HUDEP-2 (cell line): ENCODE results near the gene SEMA7A.

ENCODE experiments used
- DNase-seq, 76 experiments: peaks; one replicate each; lab custom pipeline; 2025; ENCODE audit not compliant: unreplicated experiment in 76 of 76; lab: John Stamatoyannopoulos, UW

The SEMA7A gene

DNA sequence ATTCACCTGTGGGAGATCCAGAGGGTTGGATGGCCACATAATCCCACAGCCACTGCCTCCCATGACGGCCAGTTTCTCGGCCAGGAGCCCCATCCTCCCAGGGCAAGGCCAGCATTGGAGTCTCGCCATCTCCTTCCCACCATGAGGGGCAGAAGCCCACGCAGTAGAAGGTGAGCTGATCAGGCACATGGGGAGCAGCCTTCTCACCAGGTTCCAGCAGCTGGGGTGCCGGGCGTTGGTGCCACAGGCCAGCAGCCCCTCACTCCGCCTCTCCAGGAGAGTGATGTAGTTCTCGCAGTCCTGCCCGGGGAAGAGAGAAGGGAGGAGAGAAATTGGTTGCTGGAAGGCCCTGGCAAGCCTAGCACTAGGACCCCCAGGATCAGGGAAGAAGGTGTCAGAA, 16.1 kb downstream of the SEMA7A start:
- DNase-seq, result no peak

GRCh38 chr15:74417225-74417624, 16.5 kb downstream of the SEMA7A start:
- DNase-seq, result no peak

- DNase-seq, result no peak
Observed at GRCh38 chr15:74415966-74416916, 17.5 kb downstream of the SEMA7A start.

DNA sequence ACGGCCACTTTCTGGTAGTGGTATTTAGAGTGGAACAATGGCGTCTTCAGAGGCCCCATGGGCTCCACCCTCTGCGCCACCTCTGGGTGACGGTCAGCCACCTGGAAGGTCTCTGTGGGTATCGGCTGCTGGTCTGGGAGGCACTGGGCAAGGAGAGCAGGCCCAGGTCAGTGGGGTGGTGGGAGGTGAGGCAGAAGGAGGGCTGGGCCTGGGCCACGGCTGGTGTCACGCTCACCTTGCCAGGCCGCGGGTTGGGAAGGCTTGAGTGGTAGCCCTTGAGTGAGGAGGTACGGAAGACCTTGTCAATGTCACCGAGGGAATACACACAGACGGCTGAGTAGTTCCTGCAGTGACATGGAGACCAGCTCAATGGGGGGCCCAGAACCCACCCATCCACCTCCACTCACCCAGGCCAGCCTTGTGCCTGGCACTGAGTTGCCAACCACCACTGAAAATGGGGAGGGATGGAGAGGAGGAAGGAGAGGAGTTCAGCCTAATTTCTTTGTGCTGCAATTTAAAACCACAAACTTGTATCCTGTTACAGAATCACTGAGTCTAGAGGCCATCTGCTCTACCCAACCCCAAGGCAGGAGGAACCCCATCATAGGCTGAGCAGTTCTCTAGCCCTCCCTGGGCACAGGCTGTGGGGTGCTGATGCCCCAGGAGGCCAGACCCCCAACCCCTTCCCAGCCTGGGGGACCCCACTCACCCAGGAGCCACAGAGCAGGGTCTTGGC, 19.0 kb downstream of the SEMA7A start:
- no peak for DNase-seq

- DNase-seq, result no peak
Observed at GRCh38 chr15:74414081-74414580, 19.6 kb downstream of the SEMA7A start.

GRCh38 chr15:74413350-74414080, 20.2 kb downstream of the SEMA7A start:
- DNase-seq, result no peak

DNA sequence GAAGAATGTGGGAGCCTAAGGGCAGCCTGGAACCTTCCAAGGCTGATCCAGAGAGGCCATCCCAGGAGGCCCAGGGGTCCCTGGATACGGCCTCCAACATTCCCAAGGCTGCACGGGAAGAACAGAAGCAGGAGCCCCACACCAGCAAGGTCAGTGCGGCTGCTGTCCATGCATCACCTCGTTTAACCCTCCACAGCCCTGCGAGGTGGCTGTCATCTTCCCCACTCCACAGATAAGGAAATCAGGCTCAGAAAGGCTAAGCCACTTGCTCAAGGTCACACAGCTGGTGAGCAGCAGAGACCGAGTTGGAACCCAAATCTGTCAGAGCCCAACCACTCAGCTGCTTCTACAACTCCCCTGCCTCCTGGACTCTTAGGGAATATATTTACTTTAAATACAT, 21.6 kb downstream of the SEMA7A start:
- DNase-seq, result no peak

GRCh38 chr15:74411686-74412085, 22.1 kb downstream of the SEMA7A start:
- no peak for DNase-seq

- DNase-seq, result no peak
Observed at GRCh38 chr15:74410502-74410901, 23.3 kb downstream of the SEMA7A start.

DNA sequence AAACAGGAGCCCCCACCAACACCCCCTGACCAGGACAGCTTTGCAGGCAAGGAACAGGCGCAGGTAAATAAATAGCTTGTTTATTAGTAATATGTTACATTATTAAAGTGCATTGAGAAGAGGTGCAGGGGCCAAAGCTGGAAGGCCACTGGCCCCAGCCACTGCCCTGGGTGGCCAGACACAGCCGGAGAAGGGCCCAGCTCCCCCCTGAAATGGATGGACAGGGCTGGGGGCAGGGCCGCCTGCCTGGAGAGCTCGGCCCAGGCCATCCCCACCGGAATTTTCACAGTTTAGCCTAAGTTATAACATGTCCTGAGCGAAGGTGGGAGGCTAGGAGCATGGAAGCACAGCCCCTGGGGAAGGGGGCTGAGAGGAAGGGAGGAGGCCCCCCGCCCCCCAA, 24.5 kb downstream of the SEMA7A start:
- DNase-seq, result no peak

DNA sequence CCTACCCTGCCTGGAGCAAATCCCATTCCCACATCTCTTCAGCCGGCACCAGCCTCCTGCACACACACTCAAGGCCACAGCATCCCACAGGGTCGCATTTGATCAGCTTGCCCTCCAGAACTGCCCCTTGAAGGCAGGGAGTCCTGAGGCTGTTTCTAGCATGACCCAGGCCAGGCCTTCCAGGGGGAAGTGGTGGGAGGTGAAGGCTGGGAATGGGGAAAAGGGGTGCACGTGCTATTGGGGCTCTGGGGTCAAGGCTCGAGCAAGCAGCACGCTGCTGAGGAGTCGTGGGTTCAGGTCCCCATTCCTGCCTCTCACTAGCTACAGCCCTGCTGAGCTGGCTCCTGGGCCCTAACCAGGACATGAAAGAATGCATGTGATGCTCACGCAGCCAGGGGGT, 24.9 kb downstream of the SEMA7A start:
- DNase-seq, result no peak

DNA sequence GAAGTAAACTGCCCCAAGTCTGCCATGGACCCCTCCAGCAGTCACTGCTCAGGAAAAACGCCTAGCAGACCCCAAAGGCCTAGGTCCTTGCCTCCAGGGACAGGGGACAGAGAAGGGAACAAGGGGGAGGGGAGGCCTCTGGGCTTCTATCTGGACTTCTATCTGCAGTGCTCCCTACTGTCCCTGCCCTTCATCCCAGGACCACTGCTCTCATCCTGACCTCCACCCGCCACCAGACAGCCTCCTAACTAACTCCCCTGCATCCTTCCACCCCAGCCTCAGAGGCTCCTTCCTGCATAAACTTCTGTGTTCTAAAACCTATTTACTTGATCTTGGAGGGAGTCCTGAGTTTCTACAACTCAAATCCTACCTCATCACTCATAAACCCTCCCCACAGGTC, 25.4 kb downstream of the SEMA7A start:
- peak in 3 of 76 experiments; percentile 17 to 36 (median 34) for DNase-seq

DNA sequence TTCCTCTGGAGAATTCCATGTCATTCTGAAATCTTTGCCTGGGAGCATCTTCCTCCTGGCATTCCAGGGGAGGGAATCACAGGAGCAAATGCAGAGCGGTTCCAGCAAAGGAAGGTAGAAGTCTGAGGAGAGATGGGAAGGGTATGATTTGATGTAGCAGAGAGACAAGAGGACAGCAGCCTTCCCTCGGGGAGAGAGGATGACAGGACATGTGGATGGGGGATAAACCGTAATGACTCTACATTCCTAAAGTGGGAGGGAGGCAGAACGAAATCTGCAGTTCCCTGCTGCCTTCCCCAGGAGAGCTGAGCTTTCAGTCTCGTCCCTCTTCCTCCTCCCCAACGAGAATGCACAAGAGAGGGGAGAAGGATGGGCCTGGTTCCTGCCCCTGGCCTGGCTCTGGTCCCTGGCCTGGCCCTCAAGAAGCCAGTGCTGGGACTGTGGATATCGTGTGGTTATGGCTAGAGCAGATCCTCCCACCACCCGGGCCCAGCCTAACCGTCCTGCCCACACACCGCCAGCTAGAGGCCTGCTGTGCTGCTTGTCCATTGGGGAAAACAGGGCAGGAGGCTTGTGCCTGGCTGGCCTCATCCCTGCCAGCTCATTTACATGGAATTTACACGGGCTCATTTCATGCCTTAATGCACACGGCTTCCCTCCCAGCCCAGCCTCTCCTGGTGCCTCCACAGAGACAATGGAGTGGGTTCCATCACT, 26.6 kb downstream of the SEMA7A start:
- DNase-seq, result peak in 50 of 76 experiments; percentile 15 to 76 (median 48)

GRCh38 chr15:74406517-74406916, 27.2 kb downstream of the SEMA7A start:
- no peak for DNase-seq

- DNase-seq, result no peak
Observed at GRCh38 chr15:74405823-74406222, 27.9 kb downstream of the SEMA7A start.

- no peak for DNase-seq
Observed at GRCh38 chr15:74403991-74404563, 29.7 kb downstream of the SEMA7A start.

GRCh38 chr15:74403588-74403919, 30.2 kb downstream of the SEMA7A start:
- no peak for DNase-seq

DNA sequence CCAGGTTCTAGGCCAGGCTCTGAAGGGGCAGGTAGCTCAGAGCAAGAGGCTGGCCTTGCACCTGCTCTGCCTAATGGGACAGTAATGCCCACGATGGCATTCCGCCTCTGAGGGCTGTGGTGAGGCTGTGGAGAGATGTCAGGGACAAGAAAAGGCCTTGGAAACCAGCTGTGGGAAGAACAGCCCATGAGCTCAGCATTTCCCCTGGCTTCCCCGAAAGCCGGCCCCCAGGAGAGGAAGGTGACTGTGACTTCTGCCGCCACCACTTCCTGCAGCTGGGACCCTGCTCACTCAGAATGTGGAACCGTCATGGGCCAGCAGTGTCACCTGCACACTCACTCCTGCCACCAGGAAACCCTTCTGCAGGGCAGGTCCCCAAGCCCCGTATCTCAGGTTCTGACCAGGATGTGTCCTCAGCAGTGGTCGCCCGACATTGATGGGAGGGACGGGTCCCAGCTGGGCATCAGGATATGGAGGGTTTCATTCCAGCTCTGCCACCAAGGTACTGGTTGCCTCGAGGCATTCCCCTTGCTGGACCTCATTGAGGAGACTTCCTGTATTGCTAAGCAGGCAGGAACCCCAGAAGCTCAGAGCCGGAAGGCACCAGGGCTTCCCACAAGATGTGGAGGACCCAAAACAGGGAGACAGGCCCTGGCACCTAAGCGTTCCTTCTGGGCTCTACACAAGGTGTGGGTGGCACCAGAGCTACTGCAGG, 30.7 kb downstream of the SEMA7A start:
- DNase-seq, result no peak

DNA sequence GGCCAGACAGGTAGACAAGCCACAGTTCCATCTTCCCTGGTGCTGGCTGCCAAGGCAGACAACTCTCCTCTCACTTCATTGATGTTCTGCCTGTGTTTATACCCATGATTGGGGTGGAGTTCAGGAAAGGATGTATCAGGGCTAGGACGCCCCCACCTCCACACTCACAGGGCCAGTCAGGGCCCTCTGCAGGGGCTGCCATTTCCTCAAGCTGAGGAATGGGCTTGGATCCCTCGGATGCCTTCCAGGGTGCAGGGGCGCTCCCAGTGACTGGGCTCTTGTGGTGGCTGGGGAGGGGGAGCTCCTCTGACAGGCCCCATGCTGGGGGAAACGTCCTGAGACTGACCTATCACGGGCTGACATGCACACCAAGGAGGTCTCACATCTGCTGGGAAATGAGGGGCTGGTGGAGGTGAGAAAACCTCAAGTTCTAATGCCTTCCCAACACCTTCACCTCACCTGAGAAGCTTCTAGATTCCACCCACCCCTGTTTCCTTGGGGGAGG, 31.4 kb downstream of the SEMA7A start:
- DNase-seq, result no peak
